B cell (primary cell): ENCODE data around the gene IL17RE. TPM values are rescaled to one million over a fixed set of nuclear protein-coding genes. Genes with fewer than 3 reads are reported as not detected.

ENCODE experiments used
- ATAC-seq: fragments of 200-7000 bp; cut with Tn5 transposase; one replicate; pipeline ENCODE4 v1.10.0; 2021; ENCODE audit warnings: low read depth, mild to moderate bottlenecking, moderate number of reproducible peaks, moderate library complexity
- CTCF ChIA-PET: fragments of 350-600 bp; sonication (Branson Sonifier 250); formaldehyde crosslinking; loops from one replicate; lab custom pipeline; 2021; ENCODE audit warnings: antibody characterized with exemption, inconsistent platforms; lab: Charles Lee
- POLR2A ChIA-PET: fragments of 350-600 bp; sonication (Branson Sonifier 250); formaldehyde crosslinking; loops from one replicate; lab custom pipeline; 2021; ENCODE audit warnings: antibody characterized with exemption; lab: Charles Lee
- DNase-seq: peaks from one replicate; pipeline ENCODE4 v3.0.0; 2013
- H2AFZ ChIP-seq: 2 replicates; pipeline ENCODE4 v1.6.1; 2012; ENCODE audit warnings: mild to moderate bottlenecking, low read depth, low read length; ENCODE audit not compliant: insufficient read depth, poor library complexity, severe bottlenecking
- H3K27ac ChIP-seq, 2 donors: 1 replicate in 1 of 2; 2 replicates in 1 of 2; pipeline ENCODE4 v1.5.1; 2012 to 2013; ENCODE audit warnings: low read length in 2 of 2, mild to moderate bottlenecking in 2 of 2, moderate library complexity in 1 of 2
- H3K27me3 ChIP-seq, 4 experiments: fragments of 200-600 bp in 1 of 4; sonication (generic) in 1 of 4; replicated peaks in 1 of 4; 1 replicate in 2 of 4; 2 replicates in 2 of 4; pipeline versions ENCODE4 v1.6.1 to v1.7.0; 2013 to 2016; ENCODE audit warnings: low read length in 3 of 4, mild to moderate bottlenecking in 2 of 4, mixed read lengths in 1 of 4, moderate library complexity in 1 of 4; ENCODE audit not compliant: insufficient read depth in 4 of 4, control insufficient read depth in 3 of 4; ENCODE audit errors: control extremely low read depth in 1 of 4
- H3K36me3 ChIP-seq, 2 experiments: replicated peaks in 1 of 2; 1 replicate in 1 of 2; 2 replicates in 1 of 2; pipeline versions ENCODE4 v1.6.1 to v1.7.1; 2013; ENCODE audit warnings: low read length in 1 of 2; ENCODE audit not compliant: insufficient read depth in 2 of 2, control insufficient read depth in 1 of 2; ENCODE audit errors: control extremely low read depth in 1 of 2, extremely low read depth in 1 of 2
- H3K4me1 ChIP-seq, 2 donors: fragments of 200-600 bp in 1 of 2; sonication (generic) in 1 of 2; 1 replicate in 1 of 2; 2 replicates in 1 of 2; pipeline versions ENCODE4 v1.5.1 to v1.6.1; 2013 to 2017; ENCODE audit warnings: low read length in 2 of 2; ENCODE audit not compliant: control insufficient read depth in 2 of 2, insufficient read depth in 2 of 2
- H3K4me2 ChIP-seq: replicated peaks from 2 replicates; pipeline ENCODE3; 2012; ENCODE audit warnings: mild to moderate bottlenecking, low read depth, low read length; ENCODE audit not compliant: poor library complexity, severe bottlenecking
- H3K4me3 ChIP-seq, 5 experiments: fragments of 200-600 bp in 1 of 5; sonication (generic) in 1 of 5; 1 replicate in 3 of 5; 2 replicates in 2 of 5; pipeline versions ENCODE4 v1.5.1 to v1.7.0; 2011 to 2016; ENCODE audit warnings: low read length in 4 of 5, mild to moderate bottlenecking in 4 of 5, low read depth in 2 of 5, control low read depth in 1 of 5, moderate library complexity in 1 of 5; ENCODE audit not compliant: insufficient read depth in 1 of 5; ENCODE audit errors: control extremely low read depth in 1 of 5, extremely low read depth in 1 of 5
- H3K79me2 ChIP-seq: fragments of 200-600 bp; sonication (generic); one replicate; pipeline ENCODE4 v1.6.0; 2016; ENCODE audit warnings: low read length; ENCODE audit not compliant: control insufficient read depth, insufficient read depth
- H3K9ac ChIP-seq: fragments of 200-600 bp; sonication (generic); 2 replicates; pipeline ENCODE4 v1.6.1; 2017; ENCODE audit warnings: mild to moderate bottlenecking, low read length, moderate library complexity
- H3K9me3 ChIP-seq, 3 donors: one replicate each; pipeline versions ENCODE4 v1.6.1 to v1.7.1; 2013; ENCODE audit warnings: low read length in 2 of 3; ENCODE audit not compliant: control insufficient read depth in 2 of 3, insufficient read depth in 1 of 3; ENCODE audit errors: control extremely low read depth in 1 of 3
- H4K20me1 ChIP-seq: 2 replicates; pipeline ENCODE4 v1.6.0; 2012; ENCODE audit warnings: mild to moderate bottlenecking, low read length; ENCODE audit not compliant: insufficient read depth, control insufficient read depth, poor library complexity, severe bottlenecking
- H3K27ac Mint-ChIP-seq: one replicate; pipeline ENCODE4 v1.8.0; 2021; ENCODE audit warnings: mixed read lengths
- H3K27me3 Mint-ChIP-seq: one replicate; pipeline ENCODE4 v1.8.0; 2021; ENCODE audit warnings: mixed read lengths
- H3K4me1 Mint-ChIP-seq: one replicate; pipeline ENCODE4 v1.8.0; 2021; ENCODE audit warnings: mixed read lengths
- H3K4me3 Mint-ChIP-seq: one replicate; pipeline ENCODE4 v1.8.0; 2021; ENCODE audit warnings: mixed read lengths
- H3K9me3 Mint-ChIP-seq: one replicate; pipeline ENCODE4 v1.8.0; 2022; ENCODE audit warnings: mixed read lengths; ENCODE audit not compliant: insufficient read depth
- CTCF ChIP-seq: fragments of 200-600 bp; IDR thresholded peaks from one replicate; pipeline ENCODE4 v1.8.0; 2022; ENCODE audit warnings: antibody characterized with exemption, mild to moderate bottlenecking
- EZH2 ChIP-seq: IDR thresholded peaks from 2 replicates; pipeline ENCODE4 v1.6.1; 2012; ENCODE audit warnings: borderline replicate concordance, low read depth, mild to moderate bottlenecking, moderate library complexity, low read length; ENCODE audit not compliant: insufficient read depth, poor library complexity, severe bottlenecking
- WGBS: methylation state at CpG from one replicate; pipeline ENCODE4 v1.1.5; 2013; ENCODE audit warnings: missing lambda C conversion rate; ENCODE audit not compliant: insufficient coverage; 5-methylcytosine and 5-hydroxymethylcytosine counted together
- intact Hi-C: fragments of 100-400 bp; cut with micrococcal nuclease; formaldehyde crosslinking; loops from one replicate; pipeline ENCODE4 v1.10.0; 2022
- polyA plus RNA-seq: library from polyadenylated mRNA; depleted of rRNA; stranded (reverse); fragments of >200 nt; gene quantifications from 2 replicates; pipeline ENCODE4 v1.2.3, GENCODE V29; 2012
- total RNA-seq, 2 donors: library from RNA; stranded (reverse); fragments of 120-200 nt in 1 of 2; gene quantifications; 1 replicate in 1 of 2; 2 replicates in 1 of 2; pipeline versions ENCODE4 v1.2.3 to v1.2.4, GENCODE V29; 2013 to 2022

IL17RE gene
- total and polyA plus RNA-seq, 2 donors (not counting 1 experiment from before 2014, with no cell fraction given): 0.37 TPM; not detected in 1

- H3K27me3 ChIP-seq: no peaks in the 10 kb centered on the region
- no peaks in the 10 kb centered on the region for H4K20me1 ChIP-seq
- H3K27me3 Mint-ChIP-seq: no peaks in the 10 kb centered on the region
- peak within 1 kb of the TSS; percentile 95 for H2AFZ ChIP-seq
- peak within 1 kb of the TSS; percentile 92 for H3K4me2 ChIP-seq
- peaks cover 22 to 26% of the 10 kb centered on the region in 2 donors for H3K4me1 ChIP-seq
- no peak for TF ChIP-seq CTCF
- no peak for TF ChIP-seq EZH2
- peaks cover 27% of the 10 kb centered on the region for H3K79me2 ChIP-seq
- H3K4me3 Mint-ChIP-seq: peak within 1 kb of the TSS; percentile 94
- peaks cover 0 to 26% of the 10 kb centered on the region in 2 experiments for H3K36me3 ChIP-seq
- peak within 1 kb of the TSS; percentile 82 to 94 for H3K27ac ChIP-seq
- peaks cover 39% of the 10 kb centered on the region for H3K4me1 Mint-ChIP-seq
- H3K9me3 Mint-ChIP-seq: no peaks in the 10 kb centered on the region
- intact Hi-C loops: loop anchor here (1.0 to 5.0 kb wide), 13 partner anchors 13 to 431 kb away; partner anchors contain the start of genes ARPC4, BRK1, BRPF1 and JAGN1
- peak within 1 kb of the TSS; percentile 50 to 95 (median 59) for H3K4me3 ChIP-seq
- ATAC-seq: peak; percentile 83
- H3K9me3 ChIP-seq: no peaks in the 10 kb centered on the region
- under 1% methylated on average over 50 of the region's 50 CpGs for WGBS
- H3K27ac Mint-ChIP-seq: peak within 1 kb of the TSS; percentile 98
- CTCF ChIA-PET: interaction anchor here (0.6 to 6.0 kb wide), 18 partner anchors 8 to 430 kb away, joined by 3 to 47 read pairs (median 5); partner anchors contain the start of genes ARPC4, EMC3, JAGN1 and PRRT3
- DNase-seq: peak; percentile 98
- H3K9ac ChIP-seq: peak within 1 kb of the TSS; percentile 92
- POLR2A ChIA-PET: interaction anchor here (0.6 to 2.2 kb wide), 15 partner anchors 11 to 537 kb away, joined by 3 to 19 read pairs (median 7); partner anchors contain the start of genes ARPC4, BRPF1, EMC3 and JAGN1
These were observed 31.1 kb downstream of the IL17RE start, which contains the start of gene CRELD1 for GRCh38 chr3:9933561-9934234. Gene CRELD1 (plus strand): TSS chr3:9933834. CDS start chr3:9934439, 605 bp downstream.
